ENCODE measurements around the gene C2.

Gene C2

GRCh38 chr6:31945507-31946369 is 18.2 kb downstream of the C2 start, which contains the start of gene CFB:
CFB (plus strand) TSS chr6:31946095; CDS start chr6:31946222, 127 bp downstream.
- no peaks in the 10 kb centered on the region for H3K9me3 ChIP-seq (ENCODE audit: insufficient read depth, low read length)
- H3K9me2 ChIP-seq (replicated peaks; ENCODE audit: insufficient read depth, low read length), result no peaks in the 10 kb centered on the region
- H3K36me3 ChIP-seq (ENCODE audit: low read length), result no peaks in the 10 kb centered on the region
- H4K20me1 ChIP-seq (ENCODE audit: low read depth, low read length), result no peaks in the 10 kb centered on the region
- H3K9ac ChIP-seq (ENCODE audit: low read length), result no peak within 1 kb of the TSS
- no peak within 1 kb of the TSS for H3K4me3 ChIP-seq (ENCODE audit: insufficient read depth, low read length, poor library complexity, severe bottlenecking)
- TF ChIP-seq EZH2phosphoT487 (conservative IDR thresholded peaks at IDR 0.05; ENCODE audit: low read length), result no peak
- TF ChIP-seq, protein P1, sequence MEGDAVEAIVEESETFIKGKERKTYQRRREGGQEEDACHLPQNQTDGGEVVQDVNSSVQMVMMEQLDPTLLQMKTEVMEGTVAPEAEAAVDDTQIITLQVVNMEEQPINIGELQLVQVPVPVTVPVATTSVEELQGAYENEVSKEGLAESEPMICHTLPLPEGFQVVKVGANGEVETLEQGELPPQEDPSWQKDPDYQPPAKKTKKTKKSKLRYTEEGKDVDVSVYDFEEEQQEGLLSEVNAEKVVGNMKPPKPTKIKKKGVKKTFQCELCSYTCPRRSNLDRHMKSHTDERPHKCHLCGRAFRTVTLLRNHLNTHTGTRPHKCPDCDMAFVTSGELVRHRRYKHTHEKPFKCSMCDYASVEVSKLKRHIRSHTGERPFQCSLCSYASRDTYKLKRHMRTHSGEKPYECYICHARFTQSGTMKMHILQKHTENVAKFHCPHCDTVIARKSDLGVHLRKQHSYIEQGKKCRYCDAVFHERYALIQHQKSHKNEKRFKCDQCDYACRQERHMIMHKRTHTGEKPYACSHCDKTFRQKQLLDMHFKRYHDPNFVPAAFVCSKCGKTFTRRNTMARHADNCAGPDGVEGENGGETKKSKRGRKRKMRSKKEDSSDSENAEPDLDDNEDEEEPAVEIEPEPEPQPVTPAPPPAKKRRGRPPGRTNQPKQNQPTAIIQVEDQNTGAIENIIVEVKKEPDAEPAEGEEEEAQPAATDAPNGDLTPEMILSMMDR (IDR thresholded peaks at IDR 0.05; ENCODE audit: insufficient read depth, low read length, poor library complexity, severe bottlenecking), result no peak
- no peak within 1 kb of the TSS for H3K4me2 ChIP-seq (ENCODE audit: low read depth, low read length, poor library complexity, severe bottlenecking)
- H2AFZ ChIP-seq (ENCODE audit: low read depth, low read length, severe bottlenecking), result no peak within 1 kb of the TSS
- no peaks in the 10 kb centered on the region for H3F3A ChIP-seq (ENCODE audit: insufficient read depth)
- no peaks in the 10 kb centered on the region for H3K27me3 ChIP-seq (ENCODE audit: low read length)
- no peaks in the 10 kb centered on the region for H3K79me2 ChIP-seq (ENCODE audit: insufficient read depth, low read length)
- H3K27ac ChIP-seq (ENCODE audit: low read depth, low read length), result no peak within 1 kb of the TSS

DNA sequence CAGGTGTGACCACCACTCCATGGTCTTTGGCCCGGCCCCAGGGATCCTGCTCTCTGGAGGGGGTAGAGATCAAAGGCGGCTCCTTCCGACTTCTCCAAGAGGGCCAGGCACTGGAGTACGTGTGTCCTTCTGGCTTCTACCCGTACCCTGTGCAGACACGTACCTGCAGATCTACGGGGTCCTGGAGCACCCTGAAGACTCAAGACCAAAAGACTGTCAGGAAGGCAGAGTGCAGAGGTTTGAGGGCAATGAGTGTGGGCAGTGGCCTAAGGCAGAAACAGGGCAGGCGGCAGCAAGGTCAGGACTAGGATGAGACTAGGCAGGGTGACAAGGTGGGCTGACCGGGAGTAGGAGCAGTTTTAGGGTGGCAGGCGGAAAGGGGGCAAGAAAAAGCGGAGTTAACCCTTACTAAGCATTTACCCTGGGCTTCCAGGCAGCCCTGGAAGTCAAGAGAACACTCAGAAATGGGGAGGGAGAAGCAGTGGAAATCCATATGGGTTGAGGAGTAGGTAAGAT is 18.9 kb downstream of the C2 start:
- Histone ChIP-seq H3F3A (ENCODE audit: insufficient read depth) (no peaks in the 10 kb centered on the region), H4K20me1 (ENCODE audit: low read depth, low read length) (no peaks in the 10 kb centered on the region), H3K27ac (ENCODE audit: low read depth, low read length) (no peak overlapping the region), H3K79me2 (ENCODE audit: insufficient read depth, low read length) (no peaks in the 10 kb centered on the region), H3K4me3 (ENCODE audit: insufficient read depth, low read length, poor library complexity, severe bottlenecking) (no peak overlapping the region), H3K36me3 (ENCODE audit: low read length) (no peaks in the 10 kb centered on the region), H3K27me3 (ENCODE audit: low read length) (no peaks in the 10 kb centered on the region), H3K4me2 (ENCODE audit: low read depth, low read length, poor library complexity, severe bottlenecking) (no peak overlapping the region), H3K9me3 (ENCODE audit: insufficient read depth, low read length) (no peaks in the 10 kb centered on the region), H2AFZ (ENCODE audit: low read depth, low read length, severe bottlenecking) (no peak overlapping the region), H3K9ac (ENCODE audit: low read length) (no peak overlapping the region), H3K9me2 (replicated peaks; ENCODE audit: insufficient read depth, low read length) (no peaks in the 10 kb centered on the region)
- TF ChIP-seq, protein P1 (IDR thresholded peaks at IDR 0.05; ENCODE audit: insufficient read depth, low read length, poor library complexity, severe bottlenecking), result no peak
- TF ChIP-seq EZH2phosphoT487 (conservative IDR thresholded peaks at IDR 0.05; ENCODE audit: low read length), result no peak

GRCh38 chr6:31947070-31947675 is 19.7 kb downstream of the C2 start:
- H4K20me1 ChIP-seq (ENCODE audit: low read depth, low read length), result no peaks in the 10 kb centered on the region
- H3K4me2 ChIP-seq (ENCODE audit: low read depth, low read length, poor library complexity, severe bottlenecking), result no peak overlapping the region
- TF ChIP-seq EZH2phosphoT487 (conservative IDR thresholded peaks at IDR 0.05; ENCODE audit: low read length), result no peak
- TF ChIP-seq, protein P1 (IDR thresholded peaks at IDR 0.05; ENCODE audit: insufficient read depth, low read length, poor library complexity, severe bottlenecking), result no peak
- no peaks in the 10 kb centered on the region for H3K9me3 ChIP-seq (ENCODE audit: insufficient read depth, low read length)
- H3K9me2 ChIP-seq (replicated peaks; ENCODE audit: insufficient read depth, low read length), result no peaks in the 10 kb centered on the region
- no peaks in the 10 kb centered on the region for H3K27me3 ChIP-seq (ENCODE audit: low read length)
- H3K27ac ChIP-seq (ENCODE audit: low read depth, low read length), result no peak overlapping the region
- no peaks in the 10 kb centered on the region for H3K36me3 ChIP-seq (ENCODE audit: low read length)
- no peak overlapping the region for H3K4me3 ChIP-seq (ENCODE audit: insufficient read depth, low read length, poor library complexity, severe bottlenecking)
- H3K79me2 ChIP-seq (ENCODE audit: insufficient read depth, low read length), result no peaks in the 10 kb centered on the region
- no peak overlapping the region for H3K9ac ChIP-seq (ENCODE audit: low read length)
- no peaks in the 10 kb centered on the region for H3F3A ChIP-seq (ENCODE audit: insufficient read depth)
- no peak overlapping the region for H2AFZ ChIP-seq (ENCODE audit: low read depth, low read length, severe bottlenecking)

Data from SU-DHL-6 (cell line).